AG04450 (cell line): ENCODE results near the gene RALGDS. TPM values are rescaled to one million over a fixed set of nuclear protein-coding genes. Genes with fewer than 3 reads are reported as not detected.

Experiments used
- CTCF ChIA-PET: fragments of 300-600, 350-600 bp; formaldehyde crosslinking; extraction: SDS; loops from one replicate; lab custom pipeline; 2022; ENCODE audit warnings: antibody characterized with exemption, inconsistent platforms; lab: Charles Lee
- POLR2A ChIA-PET: fragments of 350-600 bp; formaldehyde crosslinking; extraction: SDS; loops from one replicate; lab custom pipeline; 2021; ENCODE audit warnings: antibody characterized with exemption, inconsistent platforms; lab: Yijun Ruan, JAX
- DNase-seq: peaks from one replicate; pipeline ENCODE4 v3.0.0-alpha.2; 2011; ENCODE audit warnings: low read depth, low spot score
- H3K27ac ChIP-seq: one replicate; pipeline ENCODE4 v1.5.1; 2012; ENCODE audit warnings: low read depth, low read length, control low read depth
- H3K27me3 ChIP-seq: one replicate; pipeline ENCODE4 v1.6.0; 2012; ENCODE audit warnings: low read length; ENCODE audit not compliant: control insufficient read depth, insufficient read depth
- H3K4me3 ChIP-seq: 2 replicates; pipeline ENCODE4 v1.5.1; 2011; ENCODE audit warnings: mild to moderate bottlenecking, low read depth, low read length, control low read depth
- H3K9me3 ChIP-seq: 2 replicates; pipeline ENCODE4 v1.5.1; 2012; ENCODE audit warnings: low read length; ENCODE audit not compliant: control insufficient read depth, insufficient read depth
- polyA plus RNA-seq: library from polyadenylated mRNA; depleted of rRNA; stranded (reverse); fragments of >200 nt; gene quantifications from 2 replicates; pipeline ENCODE4 v1.2.3, GENCODE V29; 2011
- TF ChIP-seq, protein P1 (sequence below): IDR thresholded peaks from 2 replicates; pipeline ENCODE4 v1.5.1; 2011; ENCODE audit warnings: low read depth, low read length, control low read depth, inconsistent platforms

The RALGDS gene
- polyA plus RNA-seq, 1 experiment: 19.1 TPM

GRCh38 chr9:133163504-133164172 is 42.6 kb upstream of the RALGDS start, which contains the start of gene GBGT1:
GBGT1 (minus strand) TSS chr9:133163914; CDS start chr9:133162412, 1,502 bp downstream.
- TF ChIP-seq, protein P1, sequence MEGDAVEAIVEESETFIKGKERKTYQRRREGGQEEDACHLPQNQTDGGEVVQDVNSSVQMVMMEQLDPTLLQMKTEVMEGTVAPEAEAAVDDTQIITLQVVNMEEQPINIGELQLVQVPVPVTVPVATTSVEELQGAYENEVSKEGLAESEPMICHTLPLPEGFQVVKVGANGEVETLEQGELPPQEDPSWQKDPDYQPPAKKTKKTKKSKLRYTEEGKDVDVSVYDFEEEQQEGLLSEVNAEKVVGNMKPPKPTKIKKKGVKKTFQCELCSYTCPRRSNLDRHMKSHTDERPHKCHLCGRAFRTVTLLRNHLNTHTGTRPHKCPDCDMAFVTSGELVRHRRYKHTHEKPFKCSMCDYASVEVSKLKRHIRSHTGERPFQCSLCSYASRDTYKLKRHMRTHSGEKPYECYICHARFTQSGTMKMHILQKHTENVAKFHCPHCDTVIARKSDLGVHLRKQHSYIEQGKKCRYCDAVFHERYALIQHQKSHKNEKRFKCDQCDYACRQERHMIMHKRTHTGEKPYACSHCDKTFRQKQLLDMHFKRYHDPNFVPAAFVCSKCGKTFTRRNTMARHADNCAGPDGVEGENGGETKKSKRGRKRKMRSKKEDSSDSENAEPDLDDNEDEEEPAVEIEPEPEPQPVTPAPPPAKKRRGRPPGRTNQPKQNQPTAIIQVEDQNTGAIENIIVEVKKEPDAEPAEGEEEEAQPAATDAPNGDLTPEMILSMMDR: no peak
- DNase-seq: no peak
- no peak within 1 kb of the TSS for H3K27ac ChIP-seq
- CTCF ChIA-PET: no interaction called here
- no peaks in the 10 kb centered on the region; the same call in 1 of the 2 replicates for H3K9me3 ChIP-seq
- peak within 1 kb of the TSS; percentile 63 for H3K4me3 ChIP-seq
- H3K27me3 ChIP-seq: peaks cover 7% of the 10 kb centered on the region
- POLR2A ChIA-PET: no interaction called here

DNA sequence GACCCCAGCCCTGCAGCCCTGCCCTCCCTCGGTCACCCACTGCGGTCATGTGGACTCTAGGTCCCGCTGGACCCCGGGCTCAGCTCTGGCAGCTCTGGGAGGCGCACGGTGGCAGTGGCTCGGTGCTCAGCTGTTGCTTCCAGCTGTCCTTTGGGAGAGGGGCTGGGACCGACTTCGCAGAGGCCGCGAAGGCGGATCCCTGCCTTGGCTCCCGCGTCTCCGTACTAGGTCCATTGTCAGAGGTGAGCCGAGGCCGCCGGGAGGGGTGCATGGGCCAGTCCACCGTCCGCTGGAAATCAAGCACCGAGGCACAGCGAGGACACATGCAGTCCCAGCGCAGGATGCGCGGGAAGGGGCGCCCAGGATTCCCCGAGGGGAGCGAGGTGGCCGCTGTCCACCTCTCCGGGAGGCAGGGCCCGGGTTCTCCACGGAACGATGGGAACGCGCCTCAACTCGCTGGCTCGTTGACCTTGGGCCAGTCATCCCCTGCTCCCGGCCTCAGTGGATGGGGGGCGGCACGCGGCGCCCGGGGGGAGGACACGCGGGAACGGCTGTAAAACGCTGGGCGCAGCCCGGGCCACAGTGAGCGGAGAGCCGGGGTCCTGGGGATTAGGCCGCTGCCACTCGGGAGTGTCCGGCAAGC is 41.9 kb upstream of the RALGDS start:
- no peaks in the 10 kb centered on the region; the same call in 1 of the 2 replicates for H3K9me3 ChIP-seq
- TF ChIP-seq, protein P1: no peak
- ChIA-PET POLR2A (no interaction called here), CTCF (no interaction called here)
- DNase-seq: no peak
- peak overlapping the region; percentile 63 for H3K4me3 ChIP-seq
- no peak overlapping the region for H3K27ac ChIP-seq
- peaks cover 7% of the 10 kb centered on the region for H3K27me3 ChIP-seq

DNA sequence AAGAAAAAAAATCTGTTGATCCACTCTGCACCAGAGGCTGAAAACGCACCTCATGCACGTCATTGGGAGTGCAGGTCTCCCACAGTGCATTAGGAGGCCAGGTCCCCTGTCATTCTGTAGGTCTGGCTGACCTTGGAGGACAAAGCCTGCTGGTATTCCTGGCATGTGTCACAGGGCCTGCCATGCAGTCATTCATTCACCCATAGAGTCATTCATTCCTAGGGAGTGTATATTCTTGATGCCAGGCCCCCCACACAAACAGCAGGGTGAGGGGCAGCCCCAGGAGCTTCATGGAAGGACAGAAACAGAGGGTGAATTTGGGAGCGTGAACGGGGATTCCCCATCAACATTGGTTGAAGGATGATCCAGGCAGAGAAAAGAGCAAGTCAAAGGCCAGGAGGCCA is 40.5 kb upstream of the RALGDS start:
- Histone ChIP-seq H3K4me3 (no peak overlapping the region), H3K27me3 (peaks cover 7% of the 10 kb centered on the region), H3K9me3 (no peaks in the 10 kb centered on the region; the same call in 1 of the 2 replicates), H3K27ac (no peak overlapping the region)
- POLR2A ChIA-PET: interaction anchor here (0.8 kb wide), 1 partner anchor 18 kb away, joined by 5 read pairs; no protein-coding TSS in a partner anchor
- CTCF ChIA-PET: interaction anchor here (1.7 kb wide), 1 partner anchor 19 kb away, joined by 4 read pairs; no protein-coding TSS in a partner anchor
- DNase-seq: no peak
- TF ChIP-seq, protein P1: no peak

- DNase-seq: no peak
- POLR2A ChIA-PET: interaction anchor here (0.8 kb wide), 1 partner anchor 17 kb away, joined by 5 read pairs; no protein-coding TSS in a partner anchor
These were observed 39.9 kb upstream of the RALGDS start for GRCh38 chr9:133160742-133161546.

More at GRCh38 chr9:133160742-133161546, 39.9 kb upstream of the RALGDS start:
- Histone ChIP-seq H3K4me3 (no peak overlapping the region), H3K27me3 (peaks cover 5% of the 10 kb centered on the region), H3K9me3 (no peaks in the 10 kb centered on the region; the same call in 1 of the 2 replicates), H3K27ac (no peak overlapping the region)
- CTCF ChIA-PET: interaction anchor here (0.7 to 1.7 kb wide), 4 partner anchors 20 to 462 kb away, joined by 3 to 7 read pairs (median 4); partner anchors contain the start of gene GTF3C5
- TF ChIP-seq, protein P1: peak; percentile 77
